Smooth muscle cell of the brain vasculature (primary cell): Measurements from ENCODE around the gene CDK5RAP3.
"Not testable (repeated sequence)": the region's sequence is repeated elsewhere in the genome, so short reads cannot be mapped to it uniquely, and the experiment has no call there.

Experiments used
- DNase-seq: peaks from one replicate; pipeline ENCODE4 v3.0.0-alpha.2; 2012; ENCODE audit warnings: low read depth, low spot score

The CDK5RAP3 gene, protein sequence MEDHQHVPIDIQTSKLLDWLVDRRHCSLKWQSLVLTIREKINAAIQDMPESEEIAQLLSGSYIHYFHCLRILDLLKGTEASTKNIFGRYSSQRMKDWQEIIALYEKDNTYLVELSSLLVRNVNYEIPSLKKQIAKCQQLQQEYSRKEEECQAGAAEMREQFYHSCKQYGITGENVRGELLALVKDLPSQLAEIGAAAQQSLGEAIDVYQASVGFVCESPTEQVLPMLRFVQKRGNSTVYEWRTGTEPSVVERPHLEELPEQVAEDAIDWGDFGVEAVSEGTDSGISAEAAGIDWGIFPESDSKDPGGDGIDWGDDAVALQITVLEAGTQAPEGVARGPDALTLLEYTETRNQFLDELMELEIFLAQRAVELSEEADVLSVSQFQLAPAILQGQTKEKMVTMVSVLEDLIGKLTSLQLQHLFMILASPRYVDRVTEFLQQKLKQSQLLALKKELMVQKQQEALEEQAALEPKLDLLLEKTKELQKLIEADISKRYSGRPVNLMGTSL

DNA sequence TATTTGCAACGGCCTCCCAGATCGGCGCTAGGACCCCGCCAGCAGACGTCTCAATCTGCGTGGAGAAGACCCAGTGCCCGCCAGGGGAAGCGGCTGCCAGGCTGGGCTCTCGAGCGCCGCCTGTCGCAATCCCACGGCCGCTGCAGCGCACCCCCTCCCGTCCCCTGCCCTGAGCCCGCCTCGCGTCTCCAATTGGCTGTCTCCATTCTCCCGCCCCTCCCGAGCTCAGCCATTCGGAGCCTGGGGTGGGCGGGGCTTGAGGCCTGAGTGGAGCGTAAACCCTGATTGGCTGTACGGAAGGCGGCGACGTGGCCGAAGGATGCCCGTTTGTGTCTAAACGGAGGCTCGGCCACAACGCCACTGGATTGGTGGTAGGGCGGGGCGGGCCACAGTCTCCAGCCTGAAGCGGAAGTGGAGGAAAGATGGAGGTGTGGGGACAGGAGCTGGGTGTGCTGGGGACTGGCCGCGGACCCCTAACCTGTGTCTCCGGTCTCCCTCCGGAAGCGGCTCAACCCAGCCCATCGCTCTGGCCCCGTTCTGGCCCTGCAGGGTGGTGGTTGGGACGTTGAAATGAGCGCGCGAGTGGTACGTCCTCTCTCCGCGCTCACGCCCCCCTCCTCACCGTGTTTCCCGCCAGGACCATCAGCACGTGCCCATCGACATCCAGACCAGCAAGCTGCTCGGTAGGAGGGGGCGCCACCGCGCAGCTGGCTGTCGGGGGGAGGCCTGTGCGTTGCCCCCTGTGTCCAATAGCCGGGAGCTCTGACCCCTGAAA lies at the start of gene CDK5RAP3:
Gene CDK5RAP3 (plus strand): TSS at position 389 of the 775 bp plus-strand sequence. CDS start 34 bp downstream, at position 423.
- DNase-seq, result peak; percentile 99

DNA sequence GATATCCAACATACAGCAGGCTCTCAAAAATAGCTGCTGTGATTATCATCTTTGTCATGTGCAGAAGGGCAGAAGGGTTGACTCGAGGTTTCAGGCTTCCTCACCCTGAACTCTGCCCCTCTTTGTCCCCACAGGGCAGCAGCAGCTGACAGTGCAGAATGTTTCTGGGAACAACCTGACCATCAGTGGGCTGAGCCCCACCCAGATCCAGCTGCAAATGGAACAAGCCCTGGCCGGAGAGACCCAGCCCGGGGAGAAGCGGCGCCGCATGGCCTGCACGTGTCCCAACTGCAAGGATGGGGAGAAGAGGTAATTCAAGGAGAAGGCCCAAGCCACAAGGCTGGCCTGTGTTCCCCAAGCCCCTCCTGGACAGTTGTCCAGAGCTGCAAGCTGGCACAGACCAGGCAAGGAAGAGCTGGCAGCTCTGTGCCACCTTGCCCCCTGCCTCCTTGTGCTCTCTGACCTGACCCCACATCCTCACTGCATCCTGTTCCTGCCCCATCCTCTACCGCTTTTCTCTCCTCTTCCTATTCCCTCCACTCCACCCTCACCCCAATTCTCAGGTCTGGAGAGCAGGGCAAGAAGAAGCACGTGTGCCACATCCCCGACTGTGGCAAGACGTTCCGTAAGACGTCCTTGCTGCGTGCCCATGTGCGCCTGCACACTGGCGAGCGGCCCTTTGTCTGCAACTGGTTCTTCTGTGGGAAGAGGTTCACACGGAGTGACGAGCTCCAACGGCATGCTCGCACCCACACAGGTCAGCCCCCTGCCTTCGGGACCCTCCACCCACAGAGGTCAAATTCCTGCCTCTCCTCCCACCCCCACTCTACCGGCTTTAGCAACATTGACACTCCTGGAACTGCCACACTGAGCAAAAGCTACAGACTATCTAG lies 45.9 kb upstream of the CDK5RAP3 start:
- DNase-seq, result no peak

DNA sequence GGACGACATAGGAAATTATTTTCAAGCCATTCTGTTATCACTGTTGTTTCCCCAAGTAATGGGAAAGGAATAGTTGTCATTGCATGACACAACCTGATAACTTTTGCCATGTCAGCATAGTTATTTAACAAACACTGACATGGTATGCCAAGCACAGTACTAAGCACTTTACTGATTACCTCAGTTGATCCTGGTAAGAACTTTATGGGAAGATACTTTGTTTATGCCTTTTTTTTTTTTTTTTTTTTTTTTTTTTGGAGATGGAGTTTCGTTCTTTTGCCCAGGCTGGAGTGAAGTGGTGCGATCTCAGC lies 45.3 kb upstream of the CDK5RAP3 start:
- no peak for DNase-seq

DNA sequence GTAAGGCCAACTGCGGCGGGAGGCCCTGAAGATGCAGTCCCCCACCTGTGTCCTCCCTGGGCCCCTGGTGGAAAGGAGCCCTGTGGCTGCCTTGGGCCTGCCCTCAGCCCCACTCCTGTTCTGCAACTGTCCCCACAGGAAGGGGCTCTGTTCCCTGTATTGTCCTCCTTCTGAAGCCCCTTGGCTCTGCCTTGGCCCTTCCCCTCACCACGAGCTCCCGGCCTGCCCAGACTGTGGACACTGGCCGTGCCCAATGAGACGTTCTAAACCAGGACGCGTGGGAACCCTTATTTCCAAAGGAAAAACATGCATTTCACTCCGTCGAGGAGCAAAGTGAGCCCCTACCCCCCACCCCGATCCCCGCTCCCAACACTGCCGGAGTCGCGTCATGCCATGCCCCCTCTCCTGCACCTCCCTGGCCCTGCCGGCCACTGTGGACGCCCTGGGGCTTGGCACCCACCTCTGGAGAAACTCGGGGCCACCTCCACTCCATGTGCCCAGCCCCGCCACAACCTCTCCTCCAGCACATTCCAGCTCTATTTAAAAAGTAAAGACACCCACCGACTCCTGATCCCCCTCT lies 43.0 kb upstream of the CDK5RAP3 start:
- no peak for DNase-seq

DNA sequence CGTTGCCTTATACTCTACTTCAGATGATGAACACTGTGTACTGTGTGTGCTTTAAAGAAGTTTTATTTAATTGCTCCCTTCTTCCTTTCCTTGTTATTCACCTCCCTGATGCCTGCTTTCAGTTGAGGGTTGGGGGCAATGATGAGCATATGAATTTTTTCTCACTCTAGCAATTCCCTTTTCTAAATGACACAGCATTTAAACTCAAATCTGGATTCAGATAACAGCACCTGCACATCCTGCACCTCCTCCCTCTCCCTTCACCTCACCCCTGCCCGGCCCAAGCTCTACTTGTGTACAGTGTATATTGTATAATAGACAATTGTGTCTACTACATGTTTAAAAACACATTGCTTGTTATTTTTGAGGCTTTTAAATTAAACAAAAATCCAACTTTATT lies 42.5 kb upstream of the CDK5RAP3 start:
- no peak for DNase-seq

DNA sequence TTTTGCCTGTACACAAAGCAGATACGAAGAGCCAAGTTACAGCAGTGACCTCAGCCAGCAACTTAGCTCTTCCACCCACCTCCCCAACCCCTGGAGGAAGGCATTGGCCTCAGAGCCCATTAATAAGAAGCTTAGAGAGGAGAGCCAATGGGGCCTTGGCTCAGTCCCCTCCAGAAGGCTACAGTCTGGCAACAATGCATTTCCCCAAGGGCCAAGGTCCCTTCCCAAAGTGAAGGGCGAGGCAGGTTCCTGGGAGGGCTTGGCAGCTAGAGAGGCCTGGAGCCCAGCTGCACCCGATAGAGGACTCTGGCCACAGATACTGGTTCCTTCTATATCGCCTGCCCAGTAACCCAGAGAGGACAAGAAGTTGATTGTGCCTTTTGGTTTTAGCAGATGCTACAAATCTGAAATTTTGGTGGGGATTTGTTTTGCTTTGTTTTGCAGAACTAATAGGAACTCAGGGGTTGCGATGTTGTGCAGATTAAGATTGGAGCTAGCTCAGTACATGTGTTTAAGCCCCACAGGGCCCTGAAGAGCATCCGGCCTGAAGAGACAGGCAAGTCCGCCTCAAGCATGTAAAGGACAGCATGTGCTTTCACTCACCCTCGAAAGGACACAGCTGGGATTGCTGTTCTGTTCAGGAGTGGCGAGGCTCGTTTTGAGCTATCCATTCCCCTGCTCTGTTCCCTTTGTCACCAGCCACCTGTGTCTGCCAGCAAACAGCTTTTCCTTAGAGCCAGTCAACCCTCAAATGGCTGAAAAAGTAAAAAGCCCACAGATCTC lies 41.5 kb upstream of the CDK5RAP3 start:
- DNase-seq, result no peak

DNA sequence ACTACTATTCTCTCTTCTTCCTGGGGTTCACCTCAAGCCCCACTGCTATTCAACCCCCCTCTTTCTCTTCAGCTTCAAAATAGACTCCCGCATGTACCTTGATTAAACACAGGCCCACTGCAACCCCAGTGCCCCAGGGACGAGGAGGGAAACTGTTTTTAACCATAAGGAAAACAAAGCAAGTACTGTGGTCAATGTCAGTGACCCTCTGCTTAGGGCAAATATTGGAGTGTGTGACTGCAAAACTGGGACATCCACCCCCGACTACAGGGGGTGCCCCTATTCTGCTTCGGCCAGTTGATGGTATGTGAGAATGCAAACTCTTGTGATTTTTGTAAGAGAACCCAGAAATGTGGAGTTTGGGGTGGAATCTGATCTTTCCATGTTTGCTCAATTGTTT lies 39.1 kb upstream of the CDK5RAP3 start:
- no peak for DNase-seq

DNA sequence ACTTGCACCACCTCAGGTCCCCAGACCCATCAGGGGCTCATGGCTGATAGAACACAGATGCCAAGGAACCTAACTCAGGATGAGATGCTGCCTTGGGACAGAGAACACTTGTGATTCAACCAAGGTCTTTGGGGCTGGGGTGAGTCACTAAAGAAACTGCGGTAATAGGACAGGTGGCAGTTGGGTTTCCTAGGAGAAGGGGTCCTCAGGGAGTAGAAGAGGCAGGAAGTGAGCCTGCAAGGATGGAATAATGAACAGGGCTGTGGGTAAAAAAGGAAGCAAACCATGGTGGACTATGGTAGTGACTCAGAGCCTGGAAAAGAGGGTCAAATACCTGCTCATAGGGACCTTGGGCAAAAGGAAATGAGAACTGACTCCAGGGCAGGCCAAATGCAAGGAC lies 36.1 kb upstream of the CDK5RAP3 start:
- DNase-seq, result no peak

DNA sequence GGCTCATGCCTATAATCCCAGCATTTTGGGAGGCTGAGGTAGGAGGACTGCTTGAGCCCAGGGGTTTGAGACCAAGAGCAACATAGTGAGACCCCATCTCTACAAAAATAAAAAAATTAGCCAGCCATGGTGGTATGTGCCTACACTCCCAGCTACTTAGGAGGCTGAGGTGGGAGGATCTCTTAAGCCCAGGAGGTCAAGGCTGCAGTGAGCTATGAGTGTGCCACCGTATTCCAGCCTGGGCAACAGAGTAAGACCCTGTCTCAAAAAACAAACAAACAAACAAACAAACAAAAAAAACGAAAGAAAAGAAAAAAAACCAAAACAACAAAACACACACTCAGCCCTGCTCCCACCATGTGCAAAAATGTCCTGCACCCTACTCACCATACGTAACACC lies 35.4 kb upstream of the CDK5RAP3 start:
- DNase-seq, result not testable (repeated sequence)

DNA sequence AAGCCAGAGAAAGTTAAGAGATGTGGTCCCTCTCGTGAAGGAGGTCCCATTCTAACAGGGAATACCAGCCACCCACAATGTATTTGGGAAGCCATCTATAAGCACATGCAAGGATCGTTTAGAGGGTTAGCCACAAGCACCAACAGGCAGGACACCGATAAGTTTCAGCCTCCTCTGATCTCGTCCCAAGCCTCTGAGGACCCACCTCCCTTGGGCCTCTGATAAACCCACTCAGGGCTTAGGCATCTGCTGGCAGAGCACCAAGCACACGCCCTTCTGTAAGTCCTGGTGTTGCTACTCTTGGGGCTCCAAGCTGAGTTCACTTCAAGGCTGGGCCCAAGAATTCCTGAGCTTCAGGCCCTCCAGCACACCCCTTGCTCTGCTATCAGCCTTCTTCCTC lies 35.0 kb upstream of the CDK5RAP3 start:
- no peak for DNase-seq

DNA sequence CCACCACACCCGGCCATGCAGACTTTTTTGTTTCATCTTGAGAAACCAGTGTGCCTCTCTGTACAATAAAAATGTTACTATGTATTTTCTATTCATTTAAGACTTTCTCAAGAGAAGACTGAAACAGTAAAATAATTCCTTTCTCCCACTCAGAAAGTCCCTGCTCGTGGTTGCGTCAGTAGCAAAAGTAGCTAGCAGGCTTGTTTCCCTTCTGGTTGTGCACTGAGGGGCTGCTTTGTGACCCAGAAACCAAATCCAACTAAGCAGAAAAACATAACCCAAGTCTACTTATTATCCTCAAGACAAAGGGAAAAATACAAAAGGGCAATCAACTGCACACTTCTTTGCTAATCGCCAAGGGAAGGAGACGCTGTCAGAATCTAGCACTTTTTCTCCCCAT lies 33.0 kb upstream of the CDK5RAP3 start:
- DNase-seq, result no peak

DNA sequence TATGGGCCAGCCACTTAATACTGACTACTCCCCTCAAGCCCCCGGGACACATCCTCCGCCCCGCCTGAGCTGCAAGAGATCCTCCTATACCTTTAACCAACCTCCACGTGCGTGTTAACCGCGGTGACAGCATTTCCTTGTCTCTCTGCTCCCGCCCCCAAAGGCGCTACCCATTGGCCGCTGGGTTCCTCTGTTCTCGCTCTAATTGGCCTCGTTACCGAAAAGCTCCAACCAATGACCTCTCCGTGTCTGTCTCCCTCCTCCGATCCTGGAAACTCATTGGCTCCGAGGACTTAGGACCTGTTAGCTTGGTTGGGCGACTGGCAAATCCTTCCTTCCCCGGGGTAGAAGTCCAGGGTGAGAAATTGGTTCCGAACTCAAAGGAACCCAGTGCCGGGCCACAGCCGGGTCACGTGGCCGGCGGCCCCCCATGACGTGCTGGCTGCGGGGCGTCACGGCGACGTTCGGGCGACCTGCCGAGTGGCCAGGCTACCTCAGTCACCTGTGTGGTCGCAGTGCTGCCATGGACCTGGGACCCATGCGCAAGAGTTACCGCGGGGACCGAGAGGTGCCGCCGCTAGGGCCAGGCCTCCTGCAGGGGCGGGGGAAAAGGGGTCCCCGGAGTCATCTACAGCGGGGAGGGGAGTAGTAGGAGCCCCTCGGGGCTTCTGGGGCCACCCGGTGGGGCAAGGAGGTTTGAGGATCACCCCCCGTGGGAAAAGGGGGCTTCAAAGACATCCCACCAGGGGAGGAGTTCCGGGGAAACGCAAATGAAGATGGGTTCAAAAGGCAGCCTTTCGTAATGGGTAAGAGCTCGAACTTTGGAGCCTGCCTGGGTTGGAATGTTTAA lies 29.4 kb upstream of the CDK5RAP3 start, which contains the start of gene PNPO:
Gene PNPO (plus strand): TSS at position 326 of the 850 bp plus-strand sequence. CDS start 105 bp downstream, at position 431.
- DNase-seq, result peak; percentile 92

DNA sequence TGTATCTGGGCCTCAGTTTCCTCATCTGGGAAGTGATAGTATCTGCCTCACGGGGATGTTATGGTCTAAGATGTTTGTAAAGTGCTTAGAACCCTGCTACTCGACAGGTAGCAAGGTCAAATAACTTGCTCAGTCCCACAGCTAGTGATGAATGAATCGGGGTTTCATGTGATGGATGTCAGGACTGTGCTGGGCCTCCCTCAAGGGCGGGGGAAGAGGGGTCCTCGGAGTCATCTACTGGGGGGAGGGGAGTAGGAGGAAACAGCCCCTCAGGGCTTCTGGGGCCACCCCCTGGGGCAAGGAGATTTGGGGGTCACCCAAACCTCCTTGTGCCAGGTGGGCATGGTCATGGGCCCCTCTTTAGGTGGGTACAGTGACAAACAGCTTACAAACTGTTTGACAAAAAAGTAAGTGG lies 28.8 kb upstream of the CDK5RAP3 start:
- no peak for DNase-seq

DNA sequence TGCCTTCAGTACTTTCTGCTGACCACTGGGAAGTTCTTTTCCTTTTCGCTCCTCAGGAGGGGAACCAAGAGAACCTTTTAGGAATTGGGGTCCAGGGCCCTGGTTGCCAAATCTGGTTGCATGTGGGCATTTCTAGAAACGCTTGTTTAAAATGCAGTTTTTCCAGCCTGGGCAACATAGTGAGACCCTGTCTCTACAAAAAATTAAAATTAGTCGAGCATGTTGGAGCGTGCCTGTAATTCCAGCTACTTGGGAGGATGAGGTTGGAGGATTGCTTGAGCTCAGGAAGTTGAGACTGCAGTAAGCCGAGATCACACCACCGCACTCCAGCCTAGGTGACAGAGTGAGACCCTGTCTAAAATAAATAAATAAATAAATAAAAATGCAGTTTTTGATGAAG lies 28.3 kb upstream of the CDK5RAP3 start:
- DNase-seq, result no peak

DNA sequence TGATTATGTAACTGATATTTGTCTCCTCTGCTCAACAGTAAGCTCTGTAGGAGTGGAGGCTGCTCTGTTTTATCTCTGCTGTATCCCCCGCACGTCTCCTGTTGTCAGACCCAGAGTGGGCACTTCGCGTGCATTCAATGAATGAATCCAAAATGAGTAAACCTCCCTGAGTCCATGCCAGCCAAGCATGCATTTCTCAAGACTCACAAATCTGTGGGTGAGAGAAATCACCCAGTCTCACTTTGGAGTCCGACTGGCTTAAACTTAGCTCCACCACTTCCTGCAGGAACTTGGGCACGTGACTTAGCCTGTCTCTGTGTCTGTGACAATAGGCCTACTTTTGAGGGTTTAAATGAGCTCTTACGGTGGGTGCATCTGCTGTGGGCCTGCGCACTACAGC lies 25.8 kb upstream of the CDK5RAP3 start:
- DNase-seq, result no peak

DNA sequence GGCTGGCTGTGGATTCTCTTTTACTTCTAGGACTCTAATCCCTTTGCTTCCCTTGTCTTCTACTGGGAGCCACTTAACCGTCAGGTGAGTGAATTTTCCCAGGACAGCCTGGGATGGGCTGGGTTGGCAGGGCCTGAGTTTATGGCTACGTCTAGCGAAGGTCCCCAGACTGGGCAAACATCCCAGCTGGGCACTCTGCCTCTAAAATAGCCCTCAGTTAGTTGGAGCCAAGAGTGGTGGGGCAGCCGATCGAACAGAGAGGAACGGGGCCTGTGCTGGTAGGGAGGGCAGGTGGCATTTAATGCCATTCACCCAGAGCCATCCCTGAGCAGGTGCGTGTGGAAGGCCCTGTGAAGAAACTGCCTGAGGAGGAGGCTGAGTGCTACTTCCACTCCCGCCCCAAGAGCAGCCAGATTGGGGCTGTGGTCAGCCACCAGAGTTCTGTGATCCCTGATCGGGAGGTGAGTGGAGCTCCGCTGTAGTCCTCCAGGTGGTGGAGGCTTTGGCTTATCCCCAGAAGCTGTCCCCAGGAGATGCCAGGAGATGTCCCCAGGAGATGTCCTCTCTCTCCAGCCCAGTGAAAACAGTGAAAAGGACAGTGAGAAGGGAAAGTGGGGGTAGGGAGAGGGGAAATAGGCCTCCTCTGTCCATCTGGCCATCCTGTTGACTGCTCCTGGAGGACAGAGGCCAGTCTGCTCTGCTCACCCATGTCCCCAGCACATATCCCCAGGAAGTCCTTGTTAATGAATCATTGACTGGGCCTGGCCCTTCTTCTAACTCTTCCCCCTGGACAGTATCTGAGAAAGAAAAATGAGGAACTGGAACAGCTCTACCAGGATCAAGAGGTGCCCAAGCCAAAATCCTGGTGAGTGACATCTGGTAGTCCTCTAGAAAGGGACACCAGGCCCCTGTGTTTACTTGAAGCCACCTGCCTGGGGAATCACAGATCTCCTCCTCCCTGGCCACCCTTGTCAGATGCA lies 25.1 kb upstream of the CDK5RAP3 start:
- DNase-seq, result no peak

DNA sequence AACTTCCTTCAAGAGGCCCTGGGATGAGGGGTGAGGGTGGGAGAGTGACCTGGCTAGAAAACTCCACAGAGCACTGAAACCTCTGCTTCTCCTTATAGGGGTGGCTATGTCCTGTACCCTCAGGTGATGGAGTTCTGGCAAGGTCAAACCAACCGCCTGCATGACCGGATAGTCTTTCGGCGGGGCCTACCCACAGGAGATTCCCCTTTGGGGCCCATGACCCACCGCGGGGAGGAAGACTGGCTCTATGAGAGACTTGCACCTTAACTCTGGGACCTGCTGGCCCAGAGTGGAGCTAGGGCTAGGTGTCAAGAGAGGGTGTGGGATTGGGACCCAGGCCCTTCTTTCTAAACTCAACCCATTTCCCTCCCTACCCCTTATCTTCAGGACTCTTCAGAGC lies 24.4 kb upstream of the CDK5RAP3 start:
- DNase-seq, result no peak

DNA sequence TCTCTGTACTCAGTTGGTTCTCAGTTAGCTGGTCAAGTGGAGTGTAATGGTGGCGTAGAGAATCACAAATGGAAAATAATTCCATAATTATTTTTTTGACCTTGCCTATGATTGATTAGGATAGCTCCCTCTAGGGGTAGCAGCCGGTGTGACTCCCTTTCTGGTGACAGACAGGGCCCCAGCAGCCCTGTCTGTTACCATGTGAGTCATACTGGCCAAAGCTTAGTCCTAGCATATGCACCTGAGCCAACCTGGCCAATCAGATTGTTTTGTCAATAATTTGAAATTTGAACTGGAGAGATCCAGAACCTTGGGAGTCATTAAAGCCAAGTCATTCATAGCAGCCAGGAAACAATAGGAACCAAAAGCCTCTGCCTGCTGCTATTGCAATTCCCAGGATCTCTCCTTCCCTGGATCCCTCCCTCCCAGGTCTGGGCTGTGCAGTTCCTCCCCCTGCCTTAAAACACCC lies 23.9 kb upstream of the CDK5RAP3 start:
- DNase-seq, result peak; percentile 58
